DOHH2 (cell line): Measurements from ENCODE around the gene SPTLC2.
"Not testable (repeated sequence)": the region's sequence is repeated elsewhere in the genome, so short reads cannot be mapped to it uniquely, and the experiment has no call there.

Source experiments
- EZH2phosphoT487 ChIP-seq: fragments of 200-600 bp; sonication (generic); IDR thresholded peaks from 2 replicates; pipeline ENCODE4 v1.6.1; 2017; ENCODE audit warnings: borderline replicate concordance, mild to moderate bottlenecking, antibody characterized with exemption, low read length, moderate library complexity, mixed read lengths
- TF ChIP-seq, protein P1 (sequence below): fragments of 200-600 bp; sonication (generic); IDR thresholded peaks from one replicate; pipeline ENCODE4 v1.5.1; 2014; ENCODE audit warnings: antibody characterized with exemption, mild to moderate bottlenecking, low read depth, low read length; ENCODE audit not compliant: poor library complexity, severe bottlenecking

DNA sequence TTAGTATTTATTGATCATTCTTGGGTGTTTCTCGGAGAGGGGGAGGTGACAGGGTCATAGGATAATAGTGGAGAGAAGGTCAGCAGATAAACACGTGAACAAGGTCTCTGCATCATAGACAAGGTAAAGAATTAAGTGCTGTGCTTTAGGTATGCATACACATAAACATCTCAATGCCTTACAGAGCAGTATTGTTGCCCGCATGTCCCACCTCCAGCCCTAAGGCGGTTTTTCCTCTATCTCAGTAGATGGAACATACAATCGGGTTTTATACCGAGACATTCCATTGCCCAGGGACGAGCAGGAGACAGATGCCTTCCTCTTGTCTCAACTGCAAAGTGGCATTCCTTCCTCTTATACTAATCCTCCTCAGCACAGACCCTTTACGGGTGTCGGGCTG lies 45.1 kb upstream of the SPTLC2 start:
- TF ChIP-seq, protein P1, sequence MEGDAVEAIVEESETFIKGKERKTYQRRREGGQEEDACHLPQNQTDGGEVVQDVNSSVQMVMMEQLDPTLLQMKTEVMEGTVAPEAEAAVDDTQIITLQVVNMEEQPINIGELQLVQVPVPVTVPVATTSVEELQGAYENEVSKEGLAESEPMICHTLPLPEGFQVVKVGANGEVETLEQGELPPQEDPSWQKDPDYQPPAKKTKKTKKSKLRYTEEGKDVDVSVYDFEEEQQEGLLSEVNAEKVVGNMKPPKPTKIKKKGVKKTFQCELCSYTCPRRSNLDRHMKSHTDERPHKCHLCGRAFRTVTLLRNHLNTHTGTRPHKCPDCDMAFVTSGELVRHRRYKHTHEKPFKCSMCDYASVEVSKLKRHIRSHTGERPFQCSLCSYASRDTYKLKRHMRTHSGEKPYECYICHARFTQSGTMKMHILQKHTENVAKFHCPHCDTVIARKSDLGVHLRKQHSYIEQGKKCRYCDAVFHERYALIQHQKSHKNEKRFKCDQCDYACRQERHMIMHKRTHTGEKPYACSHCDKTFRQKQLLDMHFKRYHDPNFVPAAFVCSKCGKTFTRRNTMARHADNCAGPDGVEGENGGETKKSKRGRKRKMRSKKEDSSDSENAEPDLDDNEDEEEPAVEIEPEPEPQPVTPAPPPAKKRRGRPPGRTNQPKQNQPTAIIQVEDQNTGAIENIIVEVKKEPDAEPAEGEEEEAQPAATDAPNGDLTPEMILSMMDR, result not testable (repeated sequence)
- TF ChIP-seq EZH2phosphoT487, result not testable (repeated sequence)
